GM19438 (cell line): ENCODE data around the gene NPEPPS.
"Not testable (repeated sequence)": the region's sequence is repeated elsewhere in the genome, so short reads cannot be mapped to it uniquely, and the experiment has no call there.

ENCODE experiments used
- ATAC-seq: cut with Tn5 transposase; IDR thresholded peaks from one replicate; pipeline ENCODE4 v1.9.1; 2021; ENCODE audit warnings: low read depth; ENCODE audit not compliant: unreplicated experiment

Gene NPEPPS

DNA sequence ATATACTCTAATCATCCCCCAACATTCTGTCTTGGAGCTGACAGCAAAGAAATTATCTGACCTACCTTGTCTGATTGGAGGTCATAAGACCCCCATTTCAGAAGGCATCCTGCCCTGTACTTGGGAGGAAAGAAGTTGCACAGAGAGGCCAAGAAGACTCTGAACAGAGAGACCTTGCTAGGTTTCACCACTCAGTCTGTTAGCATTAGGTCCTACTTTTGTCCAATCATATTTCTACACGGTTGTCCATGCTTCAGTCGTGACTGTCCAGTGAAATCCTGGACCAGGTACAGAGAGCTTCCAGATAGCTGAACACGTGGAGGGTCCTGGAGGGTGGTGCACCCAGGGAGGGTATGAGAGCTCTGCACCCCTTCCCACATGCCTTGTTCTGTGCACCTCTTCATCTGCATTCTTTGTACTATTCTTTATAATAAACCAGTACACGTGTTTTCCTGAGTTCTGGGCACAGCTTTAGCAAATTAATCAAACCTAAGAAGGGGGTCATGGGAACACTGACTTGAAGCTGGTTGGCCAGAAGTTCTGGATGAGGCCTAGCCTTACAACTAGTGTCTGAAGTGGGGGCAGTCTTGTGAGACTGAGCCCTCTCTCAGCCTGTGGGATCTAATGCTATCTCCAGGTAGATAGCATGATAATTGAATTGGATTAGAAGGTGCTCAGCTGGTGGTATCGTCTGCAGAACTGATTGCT lies 30.9 kb downstream of the NPEPPS start:
- ATAC-seq: not testable (repeated sequence)

GRCh38 chr17:47562406-47562705 lies 31.4 kb downstream of the NPEPPS start:
- not testable (repeated sequence) for ATAC-seq

GRCh38 chr17:47567261-47567660 lies 36.4 kb downstream of the NPEPPS start:
- not testable (repeated sequence) for ATAC-seq

DNA sequence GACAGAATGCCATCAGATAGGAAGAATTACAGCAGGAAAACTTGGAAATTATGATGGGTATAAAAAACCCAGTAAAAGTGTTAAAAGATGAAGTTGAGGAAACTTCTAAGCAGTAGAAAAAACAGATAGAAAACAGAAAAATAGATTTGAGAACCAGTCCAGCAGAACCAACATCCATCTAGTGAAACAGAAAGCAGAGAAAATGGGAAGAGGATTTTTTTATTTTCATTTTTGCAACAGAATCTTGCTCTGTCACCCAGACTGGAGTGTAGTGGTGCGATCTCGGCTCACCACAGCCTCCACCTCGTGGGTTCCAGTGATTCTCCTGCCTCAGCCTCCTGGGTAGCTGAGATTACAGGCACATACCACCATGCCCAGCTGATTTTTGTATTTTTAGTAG lies 41.7 kb downstream of the NPEPPS start:
- not testable (repeated sequence) for ATAC-seq

GRCh38 chr17:47582416-47582815 lies 51.5 kb downstream of the NPEPPS start:
- ATAC-seq: not testable (repeated sequence)

DNA sequence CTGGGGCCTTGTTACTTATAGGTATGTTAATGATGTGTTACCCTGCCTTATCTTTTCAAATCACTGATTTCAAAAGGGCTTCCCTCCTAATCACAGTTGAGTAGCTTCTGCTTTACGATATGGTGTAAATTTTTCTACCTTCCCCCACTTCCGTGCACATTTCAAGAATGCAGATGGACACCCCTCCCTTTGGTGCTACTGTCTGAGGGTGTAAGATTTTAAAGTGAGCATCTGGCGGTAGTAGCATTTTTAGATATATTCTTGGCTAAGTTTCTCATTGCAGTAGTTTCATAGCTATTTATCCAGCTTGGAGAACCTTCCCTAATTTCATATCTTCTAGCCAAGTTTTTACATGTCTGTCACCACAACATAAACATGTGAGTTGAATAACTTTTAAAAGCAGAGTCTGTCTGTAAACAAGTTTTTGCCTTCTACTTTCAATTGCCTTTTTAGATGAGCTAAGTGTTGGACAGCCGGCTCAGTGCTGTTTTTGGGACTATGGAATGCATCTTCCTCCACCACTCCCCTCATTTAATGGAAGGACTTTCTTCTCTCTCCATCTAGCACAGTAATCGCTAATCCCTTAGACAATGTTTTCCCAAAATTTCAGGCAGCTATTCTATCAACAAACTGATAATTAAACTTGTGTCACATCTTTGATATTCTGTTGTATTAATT lies 55.6 kb downstream of the NPEPPS start:
- not testable (repeated sequence) for ATAC-seq

- not testable (repeated sequence) for ATAC-seq
Measured at GRCh38 chr17:47593522-47593921, 62.6 kb downstream of the NPEPPS start.

DNA sequence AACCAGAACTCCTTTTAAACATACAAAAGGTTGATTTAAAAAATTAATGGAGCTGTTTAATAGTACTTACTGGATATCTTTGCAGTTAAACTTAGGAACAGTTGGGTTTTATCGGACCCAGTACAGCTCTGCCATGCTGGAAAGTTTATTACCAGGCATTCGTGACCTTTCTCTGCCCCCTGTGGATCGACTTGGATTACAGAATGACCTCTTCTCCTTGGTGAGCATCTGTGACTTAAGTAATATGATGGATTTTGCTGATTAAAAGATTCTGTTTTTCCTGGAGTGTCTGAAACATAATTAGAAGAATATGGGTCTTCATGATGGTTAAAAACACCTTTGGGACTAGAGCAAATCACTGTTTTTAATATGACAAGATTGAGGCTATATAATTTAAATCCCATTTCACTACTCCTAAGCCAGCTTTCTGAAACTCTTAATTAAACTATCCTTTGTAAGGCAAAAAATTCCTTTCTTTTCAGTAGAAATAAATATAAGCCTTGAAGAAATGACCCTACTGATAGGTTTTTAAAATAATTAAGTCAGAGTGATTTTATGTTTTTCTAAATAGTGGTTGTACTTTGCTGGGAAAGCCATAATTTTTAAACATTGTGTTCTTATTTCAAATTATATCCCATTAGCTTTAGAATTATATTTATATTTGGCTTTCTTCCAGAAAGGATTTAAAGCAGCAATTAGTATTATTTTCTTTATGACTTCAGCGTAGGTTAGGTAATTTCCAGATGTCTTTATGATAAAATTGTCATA lies 73.1 kb downstream of the NPEPPS start:
- no peak for ATAC-seq

- no peak for ATAC-seq
Measured at GRCh38 chr17:47604598-47604927, 73.7 kb downstream of the NPEPPS start.

DNA sequence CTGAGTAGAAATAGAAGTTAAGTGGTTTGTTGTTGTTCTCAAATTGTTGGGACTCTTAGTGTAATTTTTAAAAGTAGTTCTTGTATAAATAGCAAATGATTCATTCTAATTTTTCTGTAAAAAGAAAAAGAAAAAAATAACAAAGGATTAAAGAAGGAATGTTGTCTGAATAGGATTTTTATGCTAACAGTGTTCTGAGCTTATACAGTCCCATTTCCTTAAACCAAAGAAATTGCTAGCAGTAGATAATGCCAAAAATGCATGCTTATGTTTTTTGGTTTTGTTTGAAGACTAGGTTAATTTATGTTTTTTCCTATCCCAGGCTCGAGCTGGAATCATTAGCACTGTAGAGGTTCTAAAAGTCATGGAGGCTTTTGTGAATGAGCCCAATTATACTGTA lies 74.1 kb downstream of the NPEPPS start:
- no peak for ATAC-seq

GRCh38 chr17:47607481-47607880 lies 76.6 kb downstream of the NPEPPS start:
- no peak for ATAC-seq

DNA sequence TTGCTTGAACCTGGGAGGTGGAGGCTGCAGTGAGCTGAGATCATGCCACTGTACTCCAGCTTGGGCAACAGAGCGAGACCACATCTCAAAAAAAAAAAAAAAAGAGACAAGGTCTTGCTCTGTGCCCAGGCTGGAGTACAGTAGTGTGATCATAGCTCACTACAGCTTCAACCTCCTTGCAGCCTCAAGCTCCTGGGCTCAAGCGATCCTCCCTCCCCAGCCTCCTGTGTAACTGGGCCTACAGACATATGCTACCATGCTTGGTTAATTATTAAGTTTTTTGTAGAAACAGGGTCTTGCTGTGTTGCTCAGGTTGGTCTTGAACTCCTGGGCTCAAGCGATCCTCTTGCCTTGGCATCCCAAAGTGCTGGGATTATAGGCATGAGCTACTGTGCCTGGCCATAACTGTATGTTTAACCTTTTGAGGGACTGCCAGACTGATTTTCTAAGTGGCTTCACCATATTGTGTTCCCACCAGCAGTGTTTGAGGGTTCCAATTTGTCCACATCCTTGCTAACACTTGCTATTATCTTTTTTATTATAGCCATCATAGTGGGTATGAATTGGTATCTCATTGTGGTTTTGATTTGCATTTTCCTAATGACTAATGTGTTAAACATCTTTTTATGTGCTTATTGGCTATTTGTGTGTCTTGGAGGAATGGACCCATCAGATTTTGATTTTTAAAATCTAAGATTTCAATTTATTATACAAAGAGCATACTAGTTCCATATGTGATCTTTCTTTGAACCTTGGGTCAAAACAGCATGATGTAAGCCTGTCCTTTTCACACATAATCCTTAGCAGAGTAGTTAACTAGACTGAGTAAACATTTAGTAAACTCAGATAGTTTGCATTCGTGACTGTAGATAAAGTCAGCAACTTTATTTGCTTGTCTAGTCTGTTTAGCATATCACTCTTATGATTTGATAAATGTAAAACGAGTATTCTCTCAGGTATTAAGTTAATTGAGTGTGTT lies 80.8 kb downstream of the NPEPPS start:
- no peak for ATAC-seq

DNA sequence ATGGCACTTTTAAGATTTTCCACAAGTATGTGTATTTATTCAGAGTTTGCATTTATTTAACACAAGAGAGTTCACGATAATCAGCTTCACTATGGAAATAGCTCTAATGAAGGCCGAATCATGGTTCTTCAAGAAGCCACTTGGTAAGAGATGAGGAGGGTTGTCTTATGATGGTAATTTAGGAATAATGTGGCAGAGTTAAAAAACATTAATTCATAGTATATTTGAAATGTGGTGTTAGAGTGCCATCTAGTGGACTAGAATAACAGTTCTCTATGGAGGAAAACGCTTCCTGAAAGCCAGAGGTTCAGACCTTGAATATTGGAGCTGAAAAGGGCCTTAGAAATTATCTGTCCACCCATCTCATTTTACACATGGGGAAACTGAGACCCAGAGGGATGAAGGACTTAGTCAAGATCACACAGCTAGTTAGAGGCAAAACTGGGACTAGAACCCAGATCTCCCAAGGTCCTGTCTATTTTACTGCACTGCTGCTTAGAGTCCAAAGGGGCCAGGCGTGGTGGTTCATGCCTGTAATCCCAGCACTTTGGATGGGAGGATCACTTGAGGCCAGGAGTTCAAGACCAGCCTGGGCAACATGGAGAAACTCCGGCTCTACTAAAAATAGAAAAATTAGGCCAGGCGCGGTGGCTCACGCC lies 85.0 kb downstream of the NPEPPS start:
- ATAC-seq: no peak

DNA sequence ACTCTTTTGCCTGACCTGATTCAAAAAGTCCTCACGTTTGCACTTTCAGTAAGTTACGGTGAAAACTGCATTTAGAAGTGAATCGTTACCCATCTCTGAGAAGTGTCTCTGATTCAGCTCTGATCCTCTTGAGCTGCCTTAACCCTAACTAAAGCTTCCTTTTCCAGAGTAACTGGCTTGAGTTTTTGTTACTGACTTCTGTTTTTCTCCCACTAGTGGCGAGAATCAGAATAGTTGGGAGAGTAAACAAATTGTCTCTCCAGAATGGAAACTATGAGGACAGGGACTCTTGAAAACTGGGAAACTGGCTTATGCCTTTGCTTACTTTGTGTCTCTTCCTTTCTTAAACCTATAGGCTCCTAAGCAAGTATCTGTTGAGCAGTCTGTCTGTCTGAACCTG lies 87.5 kb downstream of the NPEPPS start:
- no peak for ATAC-seq

- no peak for ATAC-seq
Measured at GRCh38 chr17:47620503-47621245, 89.8 kb downstream of the NPEPPS start.

- no peak for ATAC-seq
Measured at GRCh38 chr17:47621293-47622179, 90.6 kb downstream of the NPEPPS start.

GRCh38 chr17:47622180-47622549 lies 91.3 kb downstream of the NPEPPS start:
- ATAC-seq: no peak

GRCh38 chr17:47624727-47625068 lies 93.8 kb downstream of the NPEPPS start:
- no peak for ATAC-seq
